Spleen (tissue), 11 donors: Measurements from ENCODE around the gene C2CD2L. TPM values are rescaled to one million over a fixed set of nuclear protein-coding genes. Genes with fewer than 3 reads are reported as not detected.

ENCODE experiments used
- DNase-seq: peaks from one replicate; pipeline ENCODE4 v3.0.0-alpha.2; 2020
- H3K27ac ChIP-seq, 8 donors: fragments of 200-600 bp; sonication (generic) in 7 of 8; 1 replicate in 4 of 8; 2 replicates in 4 of 8; pipeline versions ENCODE4 v1.5.0 to v1.8.0; 2016 to 2021; ENCODE audit warnings: inconsistent platforms in 4 of 8, mild to moderate bottlenecking in 4 of 8, moderate library complexity in 1 of 8
- H3K27me3 ChIP-seq, 7 donors: fragments of 200-600 bp; sonication (generic) in 6 of 7; replicated peaks in 1 of 7; 1 replicate in 4 of 7; 2 replicates in 3 of 7; pipeline versions ENCODE4 v1.5.0 to v1.8.0; 2016 to 2021; ENCODE audit warnings: inconsistent platforms in 3 of 7, mild to moderate bottlenecking in 1 of 7
- H3K36me3 ChIP-seq, 6 donors: fragments of 200-600 bp; sonication (generic) in 5 of 6; 1 replicate in 4 of 6; 2 replicates in 2 of 6; pipeline versions ENCODE4 v1.5.0 to v1.8.0; 2016 to 2021; ENCODE audit warnings: inconsistent platforms in 2 of 6
- H3K4me1 ChIP-seq, 6 donors: fragments of 200-600 bp; sonication (generic) in 5 of 6; 1 replicate in 3 of 6; 2 replicates in 3 of 6; pipeline versions ENCODE4 v1.5.0 to v1.8.0; 2016 to 2021; ENCODE audit warnings: inconsistent platforms in 3 of 6
- H3K4me3 ChIP-seq, 8 donors: fragments of 200-600 bp; sonication (generic) in 7 of 8; 1 replicate in 4 of 8; 2 replicates in 4 of 8; pipeline versions ENCODE4 v1.5.0 to v1.8.0; 2016 to 2021; ENCODE audit warnings: inconsistent platforms in 4 of 8, mild to moderate bottlenecking in 4 of 8, moderate library complexity in 2 of 8
- H3K9me3 ChIP-seq, 8 donors: fragments of 200-600 bp; sonication (generic) in 7 of 8; 1 replicate in 4 of 8; 2 replicates in 4 of 8; pipeline versions ENCODE4 v1.5.0 to v1.8.0; 2016 to 2021; ENCODE audit warnings: inconsistent platforms in 4 of 8
- POLR2A ChIP-seq, 3 donors: fragments of 450-650 bp; IDR thresholded peaks; one replicate each; pipeline ENCODE4 v1.5.1; 2017; ENCODE audit warnings: antibody characterized with exemption in 3 of 3, mild to moderate bottlenecking in 1 of 3
- POLR2AphosphoS5 ChIP-seq, 3 donors: sonication (generic); formaldehyde crosslinking; IDR thresholded peaks; one replicate each; pipeline ENCODE4 v1.5.1; 2017; ENCODE audit warnings: antibody characterized with exemption in 3 of 3
- WGBS, 5 donors: extraction: QIAGEN DNeasy Blood & Tissue Kit in 3 of 5; methylation state at CpG; one replicate each; pipeline versions ENCODE4 v1.1.5 to v1.1.7; 2013 to 2018; 5-methylcytosine and 5-hydroxymethylcytosine counted together
- intact Hi-C: fragments of 100-400 bp; cut with DNase I; formaldehyde crosslinking; loops from one replicate; pipeline ENCODE4 v1.15.0; 2023; ENCODE audit warnings: low total_unique reads
- polyA plus RNA-seq, 3 donors: library from polyadenylated mRNA; stranded (reverse); fragments of 200-250 nt; gene quantifications; one replicate each; pipeline ENCODE4 v1.2.1, GENCODE V29; 2013
- total RNA-seq, 7 donors: library from RNA; depleted of rRNA in 3 of 7; stranded (reverse); fragments of >200 nt in 3 of 7; fragmentation: NEBNext Ultra II Directional in 4 of 7; extraction: Animal tissue kit (Norgen Biotek cat#: 25700) in 4 of 7; gene quantifications; one replicate each; pipeline versions ENCODE4 v1.1.0 to v1.2.1, GENCODE V29; 2016 to 2021
- TF ChIP-seq, protein P1 (sequence below), 11 experiments: fragments of 200-600 bp in 7 of 11; fragments of 450-650 bp in 4 of 11; sonication (generic) in 4 of 11; IDR thresholded peaks in 8 of 11; conservative IDR thresholded peaks in 3 of 11; 1 replicate in 7 of 11; 2 replicates in 4 of 11; pipeline versions ENCODE4 v1.4.0 to v1.8.0; 2016 to 2021; ENCODE audit warnings: antibody characterized with exemption in 11 of 11, inconsistent platforms in 4 of 11, mild to moderate bottlenecking in 1 of 11
- donor health status: healthy with polysubstance abuse.
- donor health status: DM: no; HTN: no; CAD: no; lungs with moderate emphysema.
- donor health status: DM: no; HTN: no; CAD: no.
- donor health status: Bipolar disorder and iron deficiency.
- donor health status: healthy.
- donor health status: DM: no; HTN: no; CAD: no.
- donor health status: DM: yes; HTN: yes; CAD: no.

Gene C2CD2L
- total and polyA plus RNA-seq, 10 donors, result 5.8 to 19.6 (median 15.7) TPM

DNA sequence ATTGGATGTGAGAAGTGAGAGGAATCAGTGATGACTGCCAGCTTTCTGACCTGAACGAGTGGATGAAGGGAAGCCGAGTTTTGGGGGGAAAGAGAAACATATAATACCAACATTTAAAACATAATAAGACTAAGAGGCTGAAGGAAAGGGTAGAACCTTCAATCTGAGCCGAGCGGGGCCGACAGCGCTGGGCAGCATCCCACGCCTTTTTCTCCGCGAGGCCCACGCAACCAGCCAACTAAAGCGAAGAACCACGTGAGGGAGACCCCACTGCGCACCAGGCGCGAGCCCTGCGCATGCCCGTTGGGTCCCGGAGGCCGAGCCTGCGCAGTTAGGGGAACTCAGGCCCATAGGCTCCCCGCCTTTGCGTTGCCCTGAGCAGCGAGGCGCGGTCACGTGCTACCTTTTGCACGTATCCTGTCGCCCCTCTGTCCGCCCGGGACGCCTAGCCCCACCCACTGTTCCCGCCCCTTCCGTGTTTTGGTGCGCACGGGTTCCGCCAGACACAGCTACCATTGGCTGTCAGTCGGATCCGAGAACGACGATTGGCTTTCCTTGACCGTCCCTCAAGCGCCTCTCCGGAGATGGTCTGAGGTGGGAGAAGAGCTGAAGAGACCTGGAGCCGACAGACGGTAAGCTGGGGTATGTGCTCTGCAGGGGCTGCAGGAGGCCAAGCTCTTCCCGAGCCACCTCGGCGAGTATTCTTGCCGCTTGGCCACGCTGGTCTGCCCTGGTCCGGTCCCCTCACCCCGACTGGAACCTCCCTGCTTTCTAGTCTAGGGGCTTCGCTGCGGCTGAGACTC, 14.1 kb downstream of the C2CD2L start, which contains the start of gene HINFP:
Gene HINFP, plus strand, starts transcription at position 573 of the 803 bp plus-strand sequence. CDS start 5,365 bp downstream, outside the sequence.
- DNase-seq, result peak; percentile 100
- no peaks in the 10 kb centered on the region for H3K27me3 ChIP-seq
- no peaks in the 10 kb centered on the region for H3K9me3 ChIP-seq
- peaks cover 14 to 68% (median 31%) of the 10 kb centered on the region in 6 donors for H3K4me1 ChIP-seq
- intact Hi-C loops, result no loop called here
- peaks cover 0 to 43% (median 18%) of the 10 kb centered on the region in 6 donors for H3K36me3 ChIP-seq
- peak in 2 of 3 donors; percentile 24 to 69 for TF ChIP-seq POLR2A (IDR thresholded peaks at IDR 0.05)
- peak; percentile 95 to 97 (median 96) for TF ChIP-seq POLR2AphosphoS5 (IDR thresholded peaks at IDR 0.05)
- TF ChIP-seq, protein P1, sequence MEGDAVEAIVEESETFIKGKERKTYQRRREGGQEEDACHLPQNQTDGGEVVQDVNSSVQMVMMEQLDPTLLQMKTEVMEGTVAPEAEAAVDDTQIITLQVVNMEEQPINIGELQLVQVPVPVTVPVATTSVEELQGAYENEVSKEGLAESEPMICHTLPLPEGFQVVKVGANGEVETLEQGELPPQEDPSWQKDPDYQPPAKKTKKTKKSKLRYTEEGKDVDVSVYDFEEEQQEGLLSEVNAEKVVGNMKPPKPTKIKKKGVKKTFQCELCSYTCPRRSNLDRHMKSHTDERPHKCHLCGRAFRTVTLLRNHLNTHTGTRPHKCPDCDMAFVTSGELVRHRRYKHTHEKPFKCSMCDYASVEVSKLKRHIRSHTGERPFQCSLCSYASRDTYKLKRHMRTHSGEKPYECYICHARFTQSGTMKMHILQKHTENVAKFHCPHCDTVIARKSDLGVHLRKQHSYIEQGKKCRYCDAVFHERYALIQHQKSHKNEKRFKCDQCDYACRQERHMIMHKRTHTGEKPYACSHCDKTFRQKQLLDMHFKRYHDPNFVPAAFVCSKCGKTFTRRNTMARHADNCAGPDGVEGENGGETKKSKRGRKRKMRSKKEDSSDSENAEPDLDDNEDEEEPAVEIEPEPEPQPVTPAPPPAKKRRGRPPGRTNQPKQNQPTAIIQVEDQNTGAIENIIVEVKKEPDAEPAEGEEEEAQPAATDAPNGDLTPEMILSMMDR (IDR thresholded peaks at IDR 0.05 in 8 of 11, conservative IDR thresholded peaks at IDR 0.05 in 3 of 11), result peak in 3 of 11 experiments; percentile 8 to 36 (median 15)
- 0 to 1% (median 1%) methylated on average over 45 to 54 of the region's 54 CpGs for WGBS, 5 donors
- H3K4me3 ChIP-seq, result peak within 1 kb of the TSS; percentile 80 to 100 (median 92)
- H3K27ac ChIP-seq, result peak within 1 kb of the TSS; percentile 68 to 92 (median 87)

DNA sequence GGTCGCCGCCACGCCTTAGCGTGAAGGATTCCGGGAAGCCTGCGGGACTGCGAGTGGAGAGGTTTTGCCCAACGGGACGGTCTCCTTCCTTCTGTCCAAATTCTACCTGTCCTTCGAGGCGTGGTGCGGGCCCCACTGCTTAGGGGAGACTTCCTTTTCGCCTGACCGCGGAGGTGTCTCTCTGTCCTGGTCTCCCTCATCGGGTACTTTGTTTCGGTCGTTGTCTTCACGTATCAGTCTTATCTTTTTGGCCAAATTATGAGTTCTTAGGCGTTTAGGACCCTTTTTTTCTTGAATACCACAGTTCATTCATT, 14.6 kb downstream of the C2CD2L start:
- TF ChIP-seq, protein P1 (IDR thresholded peaks at IDR 0.05 in 8 of 11, conservative IDR thresholded peaks at IDR 0.05 in 3 of 11), result no peak
- TF ChIP-seq POLR2A (IDR thresholded peaks at IDR 0.05) (no peak), POLR2AphosphoS5 (IDR thresholded peaks at IDR 0.05) (no peak)
- intact Hi-C loops, result no loop called here
- DNase-seq, result no peak
- H3K36me3 ChIP-seq, result peaks cover 0 to 43% (median 14%) of the 10 kb centered on the region in 6 donors
- 0 to 1% (median 0%) methylated on average over 20 of the region's 20 CpGs for WGBS, 5 donors
- H3K27ac ChIP-seq, result peak overlapping the region; percentile 68 to 92 (median 86)
- H3K27me3 ChIP-seq, result no peaks in the 10 kb centered on the region
- H3K4me3 ChIP-seq, result peak overlapping the region; percentile 80 to 100 (median 92)
- H3K9me3 ChIP-seq, result no peaks in the 10 kb centered on the region
- peaks cover 14 to 68% (median 34%) of the 10 kb centered on the region in 6 donors for H3K4me1 ChIP-seq

DNA sequence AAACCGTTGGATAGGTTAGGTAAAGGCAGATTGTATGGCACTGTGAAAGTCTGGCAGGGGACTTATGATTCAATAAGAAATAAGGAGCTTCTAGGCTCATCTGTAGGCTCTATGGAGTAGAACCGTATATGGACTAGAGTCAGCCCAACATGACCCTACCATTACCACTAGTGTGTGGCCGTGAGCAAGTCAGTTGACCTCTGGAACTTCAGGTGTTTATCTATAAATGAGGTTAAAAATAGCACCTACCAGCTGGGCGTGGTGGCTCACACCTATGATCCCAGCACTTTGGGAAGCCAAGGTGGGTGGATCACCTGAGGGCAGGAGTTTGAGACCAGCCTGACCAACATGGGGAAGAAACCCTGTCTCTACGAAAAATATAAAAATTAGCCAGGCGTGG, 18.7 kb downstream of the C2CD2L start:
- intact Hi-C loops, result no loop called here
- H3K9me3 ChIP-seq, result no peaks in the 10 kb centered on the region
- TF ChIP-seq, protein P1 (IDR thresholded peaks at IDR 0.05 in 8 of 11, conservative IDR thresholded peaks at IDR 0.05 in 3 of 11), result no peak
- TF ChIP-seq POLR2AphosphoS5 (IDR thresholded peaks at IDR 0.05) (no peak), POLR2A (IDR thresholded peaks at IDR 0.05) (no peak)
- H3K4me1 ChIP-seq, result peaks cover 20 to 78% (median 43%) of the 10 kb centered on the region in 6 donors
- peak overlapping the region in 1 of 8 donors; percentile 41 for H3K27ac ChIP-seq
- peaks cover 0 to 73% (median 39%) of the 10 kb centered on the region in 6 donors for H3K36me3 ChIP-seq
- 88 to 96% (median 94%) methylated on average over 6 of the region's 6 CpGs for WGBS, 5 donors
- H3K4me3 ChIP-seq, result no peak overlapping the region
- no peak for DNase-seq
- no peaks in the 10 kb centered on the region for H3K27me3 ChIP-seq

DNA sequence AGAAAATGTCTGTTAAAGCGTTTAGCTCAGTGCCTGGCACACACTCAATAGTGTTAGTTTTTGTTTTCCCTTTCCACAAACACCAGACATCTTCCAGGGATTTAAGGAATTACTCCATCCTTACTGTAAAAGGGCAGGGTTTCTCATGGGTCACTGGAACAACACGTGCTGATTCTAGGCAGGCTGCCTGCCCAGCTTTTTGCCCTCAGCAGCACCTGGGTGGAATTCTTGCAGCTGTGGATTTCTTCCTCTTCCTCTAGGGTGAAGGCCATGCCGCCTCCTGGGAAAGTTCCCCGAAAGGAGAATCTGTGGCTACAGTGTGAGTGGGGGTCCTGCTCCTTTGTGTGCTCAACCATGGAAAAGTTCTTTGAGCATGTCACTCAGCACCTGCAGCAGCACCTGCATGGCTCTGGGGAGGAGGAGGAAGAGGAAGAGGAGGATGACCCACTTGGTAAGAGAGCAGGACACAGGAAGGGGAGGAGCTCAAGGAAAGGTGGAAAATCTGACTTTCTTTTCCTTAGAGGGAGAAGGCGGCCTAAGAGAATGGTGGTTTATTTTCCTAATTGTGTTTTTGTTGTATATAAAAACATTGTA, 19.6 kb downstream of the C2CD2L start:
- peaks cover 0 to 82% (median 48%) of the 10 kb centered on the region in 6 donors for H3K36me3 ChIP-seq
- intact Hi-C loops, result no loop called here

More for the DNA sequence above, 19.6 kb downstream of the C2CD2L start:
- H3K9me3 ChIP-seq, result no peaks in the 10 kb centered on the region
- 65 to 80% (median 72%) methylated on average over 5 of the region's 5 CpGs for WGBS, 5 donors
- DNase-seq, result no peak
- H3K4me1 ChIP-seq, result peaks cover 19 to 78% (median 46%) of the 10 kb centered on the region in 6 donors
- TF ChIP-seq, protein P1 (IDR thresholded peaks at IDR 0.05 in 8 of 11, conservative IDR thresholded peaks at IDR 0.05 in 3 of 11), result no peak
- peak in 1 of 3 donors; percentile 6 for TF ChIP-seq POLR2AphosphoS5 (IDR thresholded peaks at IDR 0.05)
- no peak overlapping the region for H3K4me3 ChIP-seq
- peak overlapping the region in 5 of 8 donors; percentile 10 to 56 (median 41) for H3K27ac ChIP-seq
- H3K27me3 ChIP-seq, result no peaks in the 10 kb centered on the region
